Vagina (tissue), 2 donors: ENCODE data around the gene OTOS.

Experiments used
- POLR2A ChIP-seq, 2 donors: fragments of 450-650 bp; IDR thresholded peaks; one replicate each; pipeline ENCODE4 v1.6.1; 2017; ENCODE audit warnings: antibody characterized with exemption in 2 of 2, mild to moderate bottlenecking in 2 of 2, moderate library complexity in 2 of 2
- TF ChIP-seq, protein P1 (sequence below), 3 experiments: fragments of 450-650 bp in 2 of 3; fragments of 200-600 bp in 1 of 3; sonication (generic) in 1 of 3; IDR thresholded peaks; one replicate each; pipeline ENCODE4 v1.5.1; 2017 to 2019; ENCODE audit warnings: antibody characterized with exemption in 3 of 3, mild to moderate bottlenecking in 2 of 3, moderate library complexity in 2 of 3

DNA sequence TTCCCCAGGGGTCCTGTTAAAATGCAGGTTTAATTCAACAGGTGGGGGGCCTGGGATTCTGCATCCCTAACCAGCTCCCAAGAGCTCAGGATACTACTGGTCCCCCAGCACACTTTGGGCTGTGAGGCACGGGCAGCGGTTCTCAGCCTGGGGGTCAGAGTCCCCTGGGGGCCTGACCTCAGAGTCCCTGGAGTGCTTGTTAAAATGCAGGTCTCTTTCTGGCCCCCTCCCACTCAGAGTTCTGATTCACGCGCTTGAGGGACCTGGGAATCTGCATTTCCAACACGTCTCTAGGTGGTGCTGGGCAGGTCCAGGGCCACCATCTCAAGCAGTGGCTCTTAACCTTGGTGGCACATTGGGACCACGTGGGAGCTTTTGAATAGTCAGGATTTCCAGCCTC lies 2.8 kb upstream of the OTOS start:
- TF ChIP-seq, protein P1, sequence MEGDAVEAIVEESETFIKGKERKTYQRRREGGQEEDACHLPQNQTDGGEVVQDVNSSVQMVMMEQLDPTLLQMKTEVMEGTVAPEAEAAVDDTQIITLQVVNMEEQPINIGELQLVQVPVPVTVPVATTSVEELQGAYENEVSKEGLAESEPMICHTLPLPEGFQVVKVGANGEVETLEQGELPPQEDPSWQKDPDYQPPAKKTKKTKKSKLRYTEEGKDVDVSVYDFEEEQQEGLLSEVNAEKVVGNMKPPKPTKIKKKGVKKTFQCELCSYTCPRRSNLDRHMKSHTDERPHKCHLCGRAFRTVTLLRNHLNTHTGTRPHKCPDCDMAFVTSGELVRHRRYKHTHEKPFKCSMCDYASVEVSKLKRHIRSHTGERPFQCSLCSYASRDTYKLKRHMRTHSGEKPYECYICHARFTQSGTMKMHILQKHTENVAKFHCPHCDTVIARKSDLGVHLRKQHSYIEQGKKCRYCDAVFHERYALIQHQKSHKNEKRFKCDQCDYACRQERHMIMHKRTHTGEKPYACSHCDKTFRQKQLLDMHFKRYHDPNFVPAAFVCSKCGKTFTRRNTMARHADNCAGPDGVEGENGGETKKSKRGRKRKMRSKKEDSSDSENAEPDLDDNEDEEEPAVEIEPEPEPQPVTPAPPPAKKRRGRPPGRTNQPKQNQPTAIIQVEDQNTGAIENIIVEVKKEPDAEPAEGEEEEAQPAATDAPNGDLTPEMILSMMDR (IDR thresholded peaks at IDR 0.05), result no peak
- TF ChIP-seq POLR2A (IDR thresholded peaks at IDR 0.05), result no peak
